Peyer's patch (tissue), 4 donors: Measurements from ENCODE around the gene PRRG2. TPM values are rescaled to one million over a fixed set of nuclear protein-coding genes. Genes with fewer than 3 reads are reported as not detected.

ENCODE experiments used
- DNase-seq, 3 donors: peaks; one replicate each; pipeline ENCODE4 v3.0.0-alpha.2; 2017 to 2019
- H3K27ac ChIP-seq, 4 donors: fragments of 200-600 bp; sonication (generic); one replicate each; pipeline ENCODE4 v1.5.1; 2016 to 2019
- H3K27me3 ChIP-seq, 2 donors: fragments of 200-600 bp; sonication (generic); one replicate each; pipeline ENCODE4 v1.5.1; 2019
- H3K36me3 ChIP-seq, 3 donors: fragments of 200-600 bp; sonication (generic); one replicate each; pipeline ENCODE4 v1.5.1; 2016 to 2019
- H3K4me1 ChIP-seq, 4 donors: fragments of 200-600 bp; sonication (generic); one replicate each; pipeline ENCODE4 v1.5.1; 2016 to 2019
- H3K4me3 ChIP-seq, 4 donors: fragments of 200-600 bp; sonication (generic); 1 replicate in 3 of 4; 2 replicates in 1 of 4; pipeline ENCODE4 v1.5.1; 2016 to 2019; ENCODE audit warnings: mild to moderate bottlenecking in 1 of 4
- H3K9me3 ChIP-seq, 4 donors: fragments of 200-600 bp; sonication (generic); one replicate each; pipeline ENCODE4 v1.5.1; 2016 to 2019; ENCODE audit warnings: mild to moderate bottlenecking in 1 of 4
- POLR2A ChIP-seq, 2 donors: fragments of 450-650 bp; IDR thresholded peaks; one replicate each; pipeline ENCODE4 v1.5.1; 2017; ENCODE audit warnings: antibody characterized with exemption in 2 of 2, mild to moderate bottlenecking in 2 of 2, moderate library complexity in 2 of 2
- total RNA-seq, 4 donors: library from RNA; depleted of rRNA; stranded (reverse); fragments of >200 nt; gene quantifications; one replicate each; pipeline ENCODE4 v1.1.0, GENCODE V29; 2016
- TF ChIP-seq, protein P1 (sequence below), 6 experiments: fragments of 450-650 bp in 4 of 6; fragments of 200-600 bp in 2 of 6; sonication (generic) in 1 of 6; IDR thresholded peaks; one replicate each; pipeline ENCODE4 v1.5.1; 2017 to 2019; ENCODE audit warnings: antibody characterized with exemption in 6 of 6, mild to moderate bottlenecking in 3 of 6, moderate library complexity in 1 of 6

Gene PRRG2
- 10 to 100 TPM in 3 of 4 donors, 1 to 10 TPM in 1; 1.7 to 20.8 (median 13.1) TPM for total RNA-seq

- Histone ChIP-seq H3K9me3 (no peaks in the 10 kb centered on the region), H3K36me3 (peaks cover 0 to 4% (median 0%) of the 10 kb centered on the region in 3 donors), H3K27me3 (no peaks in the 10 kb centered on the region), H3K4me1 (peaks cover 0 to 14% (median 5%) of the 10 kb centered on the region in 4 donors), H3K27ac (peak within 1 kb of the TSS; percentile 62 to 82 (median 78)), H3K4me3 (peak within 1 kb of the TSS; percentile 47 to 76 (median 64))
- peak; percentile 55 to 66 for TF ChIP-seq POLR2A (IDR thresholded peaks at IDR 0.05)
- TF ChIP-seq, protein P1, sequence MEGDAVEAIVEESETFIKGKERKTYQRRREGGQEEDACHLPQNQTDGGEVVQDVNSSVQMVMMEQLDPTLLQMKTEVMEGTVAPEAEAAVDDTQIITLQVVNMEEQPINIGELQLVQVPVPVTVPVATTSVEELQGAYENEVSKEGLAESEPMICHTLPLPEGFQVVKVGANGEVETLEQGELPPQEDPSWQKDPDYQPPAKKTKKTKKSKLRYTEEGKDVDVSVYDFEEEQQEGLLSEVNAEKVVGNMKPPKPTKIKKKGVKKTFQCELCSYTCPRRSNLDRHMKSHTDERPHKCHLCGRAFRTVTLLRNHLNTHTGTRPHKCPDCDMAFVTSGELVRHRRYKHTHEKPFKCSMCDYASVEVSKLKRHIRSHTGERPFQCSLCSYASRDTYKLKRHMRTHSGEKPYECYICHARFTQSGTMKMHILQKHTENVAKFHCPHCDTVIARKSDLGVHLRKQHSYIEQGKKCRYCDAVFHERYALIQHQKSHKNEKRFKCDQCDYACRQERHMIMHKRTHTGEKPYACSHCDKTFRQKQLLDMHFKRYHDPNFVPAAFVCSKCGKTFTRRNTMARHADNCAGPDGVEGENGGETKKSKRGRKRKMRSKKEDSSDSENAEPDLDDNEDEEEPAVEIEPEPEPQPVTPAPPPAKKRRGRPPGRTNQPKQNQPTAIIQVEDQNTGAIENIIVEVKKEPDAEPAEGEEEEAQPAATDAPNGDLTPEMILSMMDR (IDR thresholded peaks at IDR 0.05), result no peak
- DNase-seq, result peak in 2 of 3 donors; percentile 72 to 77
These were observed at the start of gene PRRG2 for GRCh38 chr19:49581007-49581508. PRRG2 (plus strand) TSS chr19:49581316; CDS start chr19:49583220, 1,904 bp downstream.

DNA sequence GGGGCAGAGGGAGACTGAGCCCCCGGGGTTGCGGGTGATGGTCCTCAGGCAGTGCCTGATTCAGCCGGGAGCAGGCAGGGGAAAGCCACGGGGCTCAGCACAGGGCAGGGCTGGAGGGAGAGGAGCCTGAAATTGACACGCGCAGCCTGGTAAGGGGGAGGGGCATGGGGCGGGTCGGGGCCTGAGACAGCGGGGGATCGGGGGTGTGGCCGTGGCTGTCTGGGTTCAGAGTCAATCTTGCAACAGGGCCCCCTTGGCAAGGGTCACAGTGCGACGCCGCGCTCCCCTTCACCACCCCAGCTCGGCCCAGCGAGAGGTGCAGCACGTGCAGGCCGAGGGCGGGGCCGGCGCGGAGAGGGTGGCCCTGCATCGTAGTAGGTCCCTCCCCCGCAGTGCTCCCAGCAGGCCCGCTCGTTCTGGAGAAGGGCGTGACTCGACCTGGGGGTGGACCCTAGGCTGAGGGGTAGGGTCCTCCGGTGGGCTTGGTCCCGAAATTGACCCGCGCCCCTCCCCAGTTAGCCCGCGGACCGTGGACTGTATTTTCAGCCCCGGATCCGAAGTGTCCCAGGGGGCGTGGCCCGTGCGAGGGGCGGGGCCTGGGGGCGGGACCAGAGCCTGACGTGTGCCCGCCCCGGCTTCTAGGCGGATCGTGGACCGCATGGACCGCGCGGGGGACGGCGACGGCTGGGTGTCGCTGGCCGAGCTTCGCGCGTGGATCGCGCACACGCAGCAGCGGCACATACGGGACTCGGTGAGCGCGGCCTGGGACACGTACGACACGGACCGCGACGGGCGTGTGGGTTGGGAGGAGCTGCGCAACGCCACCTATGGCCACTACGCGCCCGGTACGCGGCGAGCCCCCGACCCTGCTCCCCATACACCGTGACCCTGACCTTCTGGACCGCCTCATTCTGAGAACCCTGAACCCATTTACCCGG lies 47.3 kb upstream of the PRRG2 start:
- H3K4me1 ChIP-seq, result peaks cover 0 to 27% (median 10%) of the 10 kb centered on the region in 4 donors
- peak overlapping the region in 1 of 4 donors; percentile 44 for H3K27ac ChIP-seq
- peak overlapping the region; percentile 45 to 51 (median 49) for H3K4me3 ChIP-seq
- peaks cover 0 to 72% (median 0%) of the 10 kb centered on the region in 3 donors for H3K36me3 ChIP-seq
- peak; percentile 74 to 88 (median 82) for DNase-seq
- no peaks in the 10 kb centered on the region for H3K27me3 ChIP-seq
- no peaks in the 10 kb centered on the region for H3K9me3 ChIP-seq
- TF ChIP-seq POLR2A (IDR thresholded peaks at IDR 0.05), result no peak
- TF ChIP-seq, protein P1 (IDR thresholded peaks at IDR 0.05), result peak in 3 of 6 experiments; percentile 2 to 54 (median 48)

- peak overlapping the region in 2 of 4 donors; percentile 47 to 51 for H3K4me3 ChIP-seq
- no peak for TF ChIP-seq POLR2A (IDR thresholded peaks at IDR 0.05)
- TF ChIP-seq, protein P1 (IDR thresholded peaks at IDR 0.05), result no peak
These were observed 46.3 kb upstream of the PRRG2 start for GRCh38 chr19:49534632-49535385.

DNA sequence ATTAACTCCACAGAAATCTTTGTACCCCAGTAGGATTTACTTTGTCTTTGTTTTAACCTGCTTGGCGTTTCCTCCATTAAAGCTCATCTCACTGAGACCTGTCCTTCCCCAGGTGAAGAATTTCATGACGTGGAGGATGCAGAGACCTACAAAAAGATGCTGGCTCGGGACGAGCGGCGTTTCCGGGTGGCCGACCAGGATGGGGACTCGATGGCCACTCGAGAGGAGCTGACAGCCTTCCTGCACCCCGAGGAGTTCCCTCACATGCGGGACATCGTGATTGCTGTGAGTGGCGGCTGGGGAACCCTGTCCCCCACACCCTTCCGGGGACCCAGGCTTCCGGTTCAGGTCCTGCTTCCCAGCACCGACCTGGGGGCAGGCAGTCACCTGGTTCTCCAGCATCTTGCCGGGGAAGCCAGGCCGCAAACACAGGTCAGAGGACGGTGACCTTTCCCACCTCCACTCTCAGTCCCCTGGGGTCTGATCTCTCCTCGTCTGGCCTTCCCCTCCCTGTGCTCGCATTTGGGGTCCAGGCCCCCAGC lies 44.1 kb upstream of the PRRG2 start:
- Histone ChIP-seq H3K36me3 (peaks cover 0 to 76% (median 0%) of the 10 kb centered on the region in 3 donors), H3K4me1 (peaks cover 0 to 27% (median 10%) of the 10 kb centered on the region in 4 donors), H3K9me3 (no peaks in the 10 kb centered on the region), H3K27me3 (no peaks in the 10 kb centered on the region), H3K27ac (no peak overlapping the region), H3K4me3 (no peak overlapping the region)
- DNase-seq, result no peak
- TF ChIP-seq, protein P1 (IDR thresholded peaks at IDR 0.05), result no peak
- TF ChIP-seq POLR2A (IDR thresholded peaks at IDR 0.05), result no peak

More at GRCh38 chr19:49534632-49535385, 46.3 kb upstream of the PRRG2 start:
- Histone ChIP-seq H3K4me1 (peaks cover 0 to 27% (median 10%) of the 10 kb centered on the region in 4 donors), H3K27ac (peak overlapping the region in 1 of 4 donors; percentile 44), H3K27me3 (no peaks in the 10 kb centered on the region), H3K36me3 (peaks cover 0 to 74% (median 0%) of the 10 kb centered on the region in 3 donors), H3K9me3 (no peaks in the 10 kb centered on the region)
- no peak for DNase-seq

GRCh38 chr19:49538643-49539042 lies 42.5 kb upstream of the PRRG2 start:
- Histone ChIP-seq H3K27me3 (no peaks in the 10 kb centered on the region), H3K4me1 (peaks cover 0 to 23% (median 7%) of the 10 kb centered on the region in 4 donors), H3K4me3 (no peak overlapping the region), H3K27ac (no peak overlapping the region), H3K36me3 (peaks cover 0 to 75% (median 0%) of the 10 kb centered on the region in 3 donors), H3K9me3 (no peaks in the 10 kb centered on the region)
- TF ChIP-seq, protein P1 (IDR thresholded peaks at IDR 0.05), result no peak
- DNase-seq, result no peak
